GM12891 (cell line): Measurements from ENCODE around the gene FAXC.

Experiments
- POLR2A ChIP-seq: IDR thresholded peaks from 2 replicates; pipeline ENCODE4 v1.6.1; 2011; ENCODE audit warnings: low read depth, low read length, control low read depth
- POLR2AphosphoS5 ChIP-seq: IDR thresholded peaks from 2 replicates; pipeline ENCODE4 v1.6.1; 2011; ENCODE audit warnings: low read depth, low read length, control low read depth
- TAF1 ChIP-seq: IDR thresholded peaks from 2 replicates; pipeline ENCODE4 v1.6.1; 2011; ENCODE audit warnings: low read depth, low read length, control low read depth

DNA sequence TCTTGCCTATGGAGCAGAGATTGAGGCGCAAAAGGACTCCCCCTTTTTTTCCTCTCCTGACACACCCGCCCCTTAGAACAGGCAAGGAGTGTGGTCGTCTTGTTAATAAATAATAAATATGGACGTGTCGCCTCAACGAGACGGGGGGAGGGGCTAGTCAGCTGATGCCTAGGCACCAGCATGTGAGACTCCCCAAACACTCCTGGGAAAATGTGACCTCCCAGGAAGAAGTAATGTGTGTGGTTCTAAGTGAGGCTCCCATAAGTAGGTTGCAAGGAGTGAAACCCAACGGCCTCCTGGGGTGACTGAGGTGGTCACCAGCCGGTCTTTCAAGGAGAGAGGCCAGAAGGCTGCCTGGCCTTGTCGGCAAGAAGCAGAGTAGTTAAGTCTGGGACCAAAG, 1.1 kb upstream of the FAXC start:
- no peak for TF ChIP-seq POLR2A
- no peak for TF ChIP-seq TAF1
- TF ChIP-seq POLR2AphosphoS5: no peak
